GM20431 (cell line): ENCODE measurements around the gene SLC24A2.

Experiments used
- in situ Hi-C: fragments of 300-500 bp; cut with MseI, MboI; formaldehyde crosslinking; loops from one replicate; pipeline ENCODE4 v1.15.0; 2020; ENCODE audit warnings: low sequenced_read_pairs; ENCODE audit not compliant: unreplicated experiment

Gene SLC24A2

DNA sequence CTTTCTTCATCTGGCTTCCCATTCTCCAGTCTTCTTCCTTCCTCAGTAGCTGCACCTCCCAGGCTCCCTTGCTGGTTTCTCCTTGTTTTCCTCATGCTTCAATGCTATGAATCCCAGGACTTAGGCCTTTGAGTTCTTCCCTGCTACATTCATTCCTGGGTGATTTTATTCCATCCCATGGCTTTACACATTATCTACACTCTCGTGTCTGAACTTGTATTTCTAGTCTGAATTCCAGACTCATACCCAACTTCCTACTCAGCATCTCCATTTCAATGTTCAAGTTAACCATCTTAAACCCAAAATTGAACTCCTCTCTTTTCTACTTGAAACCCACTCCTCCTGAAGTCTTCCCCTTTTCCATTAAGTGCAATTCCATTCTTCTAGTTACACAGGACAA is 20.0 kb downstream of the SLC24A2 start:
- in situ Hi-C loops: no loop called here

DNA sequence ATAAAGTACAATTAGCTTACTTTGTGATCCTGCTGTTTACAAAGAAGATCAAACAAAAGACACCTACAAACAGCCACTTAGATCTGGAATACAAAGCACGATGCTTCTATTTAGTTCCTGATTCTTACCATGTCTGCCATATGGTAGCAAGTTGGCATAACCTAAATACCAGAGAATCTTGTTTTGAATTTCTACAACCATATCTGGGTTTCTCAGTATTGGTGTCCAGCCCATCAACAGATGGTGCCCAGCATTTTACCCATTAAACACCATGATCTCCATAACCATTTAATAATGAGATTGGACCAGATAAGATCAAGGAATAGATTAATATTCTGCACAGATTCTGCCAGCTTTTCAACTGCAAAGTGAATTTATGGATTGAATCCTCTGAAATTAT is 29.8 kb downstream of the SLC24A2 start:
- in situ Hi-C loops: no loop called here

DNA sequence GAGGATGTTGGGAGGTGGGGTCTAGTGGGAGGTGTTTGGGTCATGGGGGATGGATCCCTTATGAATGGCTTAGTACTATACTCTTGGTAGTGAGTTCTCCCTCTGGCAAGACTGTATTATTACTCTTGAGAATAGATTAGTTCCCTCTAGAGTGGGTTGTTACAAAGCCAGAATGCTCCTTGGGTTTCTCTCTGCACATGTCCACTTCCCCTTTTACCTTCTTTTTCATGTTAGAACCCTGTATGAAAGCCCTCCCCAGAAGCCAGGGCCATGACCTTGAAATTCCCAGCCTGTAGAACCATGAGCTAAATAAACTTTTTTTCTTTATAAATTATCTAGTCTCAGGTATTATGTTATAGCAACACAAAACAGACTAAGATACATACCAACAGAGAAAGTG is 31.1 kb downstream of the SLC24A2 start:
- in situ Hi-C loops: no loop called here

DNA sequence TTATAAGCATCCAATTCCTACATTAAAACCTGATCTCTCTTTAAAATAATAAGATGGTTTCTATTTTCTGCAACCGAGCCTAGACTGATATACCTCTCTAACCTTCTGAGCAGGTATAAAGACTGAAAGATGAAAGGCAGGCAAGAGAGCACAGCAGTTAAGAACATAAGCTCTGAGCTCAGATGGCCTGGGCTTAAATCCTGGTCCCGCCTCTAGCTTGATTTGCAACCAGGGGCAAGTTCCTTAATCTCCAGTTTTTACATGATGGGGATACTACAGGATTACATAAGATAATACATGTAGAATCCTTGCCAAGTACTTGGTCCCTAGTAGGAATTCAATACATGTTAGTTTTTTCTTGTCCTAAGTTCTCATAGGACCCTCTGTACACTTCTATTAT is 33.9 kb downstream of the SLC24A2 start:
- in situ Hi-C loops: no loop called here

DNA sequence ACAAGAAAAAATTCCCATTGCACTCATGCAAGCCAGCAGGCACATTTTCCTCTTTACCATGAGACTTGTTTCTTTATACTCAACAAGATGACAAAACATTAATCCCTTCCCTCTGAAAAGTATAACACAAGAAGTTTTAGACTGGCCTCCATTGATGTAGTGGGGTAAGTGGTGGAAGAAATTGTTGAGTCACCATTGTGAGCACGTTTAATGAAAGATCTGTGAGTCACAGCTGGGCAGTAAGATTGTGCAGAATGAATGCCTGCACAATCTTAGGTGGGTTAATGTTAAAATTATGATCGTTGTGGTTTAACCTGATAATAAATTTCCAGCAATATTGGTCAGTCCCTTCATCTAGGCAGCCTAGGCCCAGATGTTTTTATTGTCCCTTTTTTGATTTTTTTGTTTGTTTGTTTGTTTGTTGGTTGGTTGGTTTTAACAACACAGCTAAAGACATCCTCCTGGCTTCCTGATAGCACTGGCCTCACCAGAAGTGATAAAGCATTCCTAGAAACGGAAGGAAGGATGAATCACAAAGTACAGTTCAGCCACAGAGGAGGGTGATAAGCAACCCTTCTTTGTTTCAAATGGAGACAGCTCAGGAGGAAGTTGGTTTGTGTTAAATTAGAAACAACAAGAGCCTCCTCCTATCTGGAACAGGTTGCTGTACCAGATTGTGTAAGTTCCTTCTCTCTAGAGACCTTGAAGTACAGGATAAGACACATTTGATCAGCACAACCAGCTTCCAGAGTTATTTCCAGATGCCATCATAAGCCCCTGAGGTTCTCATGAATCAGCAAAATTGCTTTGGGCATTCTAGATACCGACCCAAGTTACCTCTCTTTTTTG is 40.3 kb downstream of the SLC24A2 start:
- in situ Hi-C loops: no loop called here

DNA sequence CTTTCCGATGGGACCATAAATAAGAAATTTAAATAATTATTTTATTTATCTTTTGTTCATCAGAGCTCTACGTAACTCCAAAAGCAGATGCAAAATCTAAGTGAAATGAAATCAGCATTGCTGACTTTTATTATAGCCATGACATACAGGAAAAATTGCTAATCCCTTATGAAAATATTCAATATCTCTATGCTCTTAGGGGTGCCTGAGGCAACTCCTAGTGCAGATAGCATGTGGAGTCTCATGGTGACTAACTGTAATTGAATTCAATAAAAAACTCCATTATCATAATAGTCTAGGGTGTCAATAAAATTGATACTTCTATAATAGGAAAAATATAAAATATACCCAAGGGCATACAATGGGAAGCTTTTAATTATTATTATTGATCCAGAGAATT is 42.6 kb downstream of the SLC24A2 start:
- in situ Hi-C loops: no loop called here

DNA sequence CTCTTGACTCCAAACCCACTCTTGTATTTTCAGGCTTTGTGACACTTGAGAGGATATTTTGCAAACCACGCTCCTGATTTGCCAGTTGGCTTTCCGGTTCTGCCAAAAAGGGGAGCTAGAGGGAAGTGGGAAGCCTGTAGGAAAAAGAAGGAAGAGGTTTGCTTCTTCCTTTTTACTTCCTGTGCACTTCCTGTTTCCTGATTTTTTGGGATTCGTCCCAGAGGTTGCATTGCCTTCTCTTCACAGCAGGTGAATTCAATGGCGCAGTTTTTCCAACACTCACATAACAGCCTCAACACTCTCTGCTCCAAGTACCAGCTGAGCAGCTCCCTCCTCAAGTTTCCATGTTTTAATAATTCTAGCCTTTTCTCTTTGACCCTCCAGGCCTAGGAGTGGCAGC is 47.7 kb downstream of the SLC24A2 start:
- in situ Hi-C loops: no loop called here
